NAMALWA (cell line): ENCODE results near the gene NFIX.

Source experiments
- DNase-seq: peaks from one replicate; pipeline ENCODE4 v3.0.0-alpha.2; 2015; ENCODE audit warnings: low spot score

The NFIX gene

DNA sequence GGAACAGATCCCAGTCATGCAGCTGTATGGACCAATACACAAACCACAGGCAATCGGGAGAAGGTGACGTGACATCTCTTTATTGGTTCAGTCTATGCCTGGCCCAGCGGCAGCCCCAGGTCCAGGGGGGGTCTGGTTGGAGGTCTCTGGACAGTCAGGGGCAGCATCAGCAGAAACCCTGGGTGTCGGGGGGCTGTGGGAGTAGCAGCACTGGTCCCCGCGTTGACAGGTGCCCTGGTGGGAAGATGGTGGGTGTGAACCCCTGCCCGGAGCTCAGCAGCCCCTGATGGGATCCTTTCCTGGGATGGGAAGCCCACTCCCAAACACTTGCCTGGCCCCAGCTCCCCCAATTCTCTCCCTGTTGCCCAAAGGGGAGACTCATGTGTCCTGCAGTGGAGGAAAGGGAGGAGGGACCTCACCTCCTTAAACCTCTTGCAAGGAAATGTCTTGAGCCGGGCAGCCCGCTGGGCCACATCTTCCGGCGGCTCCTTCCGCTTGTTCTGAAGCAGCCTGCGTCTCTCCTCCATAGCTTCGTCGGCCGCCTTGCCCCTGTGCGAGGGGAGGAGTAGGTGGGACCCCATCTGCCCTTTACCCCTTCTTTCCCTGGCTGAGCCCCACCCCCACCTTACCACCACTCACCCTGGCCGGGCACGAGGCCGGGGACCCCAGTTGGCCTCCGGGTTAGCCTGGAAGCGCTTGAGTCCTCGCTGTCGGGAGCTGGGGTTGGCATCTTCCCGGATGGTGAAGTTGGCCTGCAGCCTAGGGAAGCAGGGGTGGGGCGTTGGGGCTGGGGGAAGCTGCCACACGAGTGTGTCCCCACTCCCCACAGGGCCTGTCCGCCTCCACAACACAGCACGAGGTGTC, 109.8 kb downstream of the NFIX start:
- DNase-seq = peak; percentile 49

GRCh38 chr19:13109361-13110098, 114.3 kb downstream of the NFIX start:
- no peak for DNase-seq

GRCh38 chr19:13110099-13110610, 114.9 kb downstream of the NFIX start:
- no peak for DNase-seq

- no peak for DNase-seq
Measured at GRCh38 chr19:13112555-13112954, 117.3 kb downstream of the NFIX start.

- DNase-seq = no peak
Measured at GRCh38 chr19:13115936-13116281, 120.6 kb downstream of the NFIX start.

DNA sequence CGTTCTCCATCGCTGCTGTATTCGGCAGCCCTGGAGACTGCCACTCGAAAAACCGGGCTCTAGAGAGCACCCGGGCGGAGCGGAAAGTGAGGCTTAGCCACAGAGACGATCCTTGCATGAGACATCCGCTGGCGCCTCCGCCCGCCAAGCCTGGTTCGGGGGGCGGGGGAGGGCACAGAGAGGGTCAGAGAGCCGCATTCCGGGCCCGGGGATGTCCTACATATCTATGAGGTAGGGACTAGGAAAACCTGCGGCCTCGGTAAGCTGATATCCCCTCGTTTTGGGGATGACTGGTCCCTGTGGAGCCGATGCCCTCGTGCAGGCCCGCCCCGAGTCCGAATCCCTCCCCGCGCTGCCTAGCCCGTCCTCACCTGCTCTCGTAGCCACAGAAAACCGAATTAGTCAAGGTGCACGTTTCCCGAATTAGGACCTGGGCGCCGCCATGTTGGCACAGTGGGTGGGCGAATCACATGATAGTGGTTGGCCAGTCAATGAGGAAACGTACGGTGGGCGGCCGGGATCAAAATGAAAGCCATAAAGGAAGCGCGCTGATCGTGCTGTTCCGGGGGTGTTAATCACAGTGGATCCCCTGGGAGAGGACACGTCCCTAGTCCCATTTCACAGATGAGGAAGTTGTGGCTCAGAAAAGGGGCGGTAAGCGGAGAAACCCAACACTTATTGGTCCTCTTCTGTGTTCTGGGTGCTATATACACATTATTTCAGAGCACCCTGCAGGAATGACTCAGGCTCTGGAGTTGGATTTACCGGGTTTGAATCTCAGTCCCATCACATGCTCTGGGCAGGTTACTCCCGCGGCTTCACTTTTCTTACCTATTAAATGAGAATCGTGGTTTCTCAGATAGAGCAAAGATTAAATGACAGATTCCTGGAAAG, 121.3 kb downstream of the NFIX start, which contains the start of gene TRMT1:
Gene TRMT1 (minus strand): TSS at position 459 of the 894 bp plus-strand sequence. CDS start 341 bp downstream, at position 118.
- DNase-seq = peak; percentile 95

DNA sequence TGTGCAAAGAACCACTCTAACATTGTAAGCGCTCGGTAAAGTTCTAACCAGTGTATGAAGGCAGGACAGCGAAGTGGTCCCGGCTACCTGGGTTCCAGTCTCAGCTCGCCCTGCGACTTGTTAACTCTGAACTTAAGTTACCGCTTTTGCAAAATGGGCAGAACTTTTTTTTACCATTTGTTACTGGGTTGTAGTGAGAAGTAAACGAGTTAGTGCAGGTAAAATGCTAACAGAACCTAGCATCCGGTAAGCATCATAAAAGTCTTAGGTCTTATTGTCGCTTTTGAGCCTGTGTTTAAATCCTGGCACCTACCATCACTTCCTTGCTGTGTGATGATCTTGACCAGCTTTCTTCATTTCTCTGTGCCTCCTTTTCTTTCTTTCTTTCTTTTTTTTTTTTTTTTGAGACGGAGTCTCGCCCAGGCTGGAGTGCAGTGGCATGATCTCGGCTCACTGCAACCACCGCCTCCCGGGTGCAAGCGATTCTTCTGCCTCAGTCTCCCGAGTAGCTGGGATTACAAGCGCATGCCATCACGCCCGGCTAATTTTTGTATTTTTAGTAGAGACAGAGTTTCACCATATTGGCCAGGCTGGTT, 122.0 kb downstream of the NFIX start:
- DNase-seq = no peak

DNA sequence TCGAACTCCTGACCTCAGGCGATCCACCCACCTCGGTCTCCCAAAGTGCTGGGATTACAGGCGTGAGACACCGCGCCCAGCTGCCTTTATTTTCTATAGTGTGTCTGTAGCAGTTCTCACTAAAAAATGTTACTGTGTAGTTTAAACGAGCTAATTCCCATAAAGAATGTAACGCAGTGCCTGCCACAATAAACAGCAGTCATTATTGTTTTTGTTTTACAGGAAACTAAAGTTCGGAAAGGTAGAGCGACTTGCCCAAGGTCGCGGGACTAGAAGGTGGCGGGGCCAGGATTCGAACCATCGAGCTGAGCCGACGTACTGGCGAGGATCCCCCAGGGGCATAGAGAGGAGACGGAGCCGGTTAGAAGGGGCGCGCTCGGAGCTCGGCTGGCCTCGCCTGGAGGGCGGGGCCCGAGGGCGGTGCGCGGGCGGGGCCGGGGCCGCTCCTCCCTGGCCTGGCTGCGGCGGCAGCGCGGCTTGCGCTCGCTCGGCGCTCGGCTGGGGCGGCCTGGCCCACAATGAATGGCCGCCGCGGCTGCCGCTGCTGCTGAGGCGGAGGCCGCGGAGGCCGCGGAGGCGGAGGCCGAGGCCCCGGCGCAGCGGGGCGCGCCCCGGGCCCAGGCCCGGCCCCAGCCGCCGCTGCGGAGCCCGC, 122.6 kb downstream of the NFIX start, which contains the start of gene NACC1:
Gene NACC1 (plus strand): TSS at position 493 of the 652 bp plus-strand sequence. CDS start 16,944 bp downstream, outside the sequence.
- peak; percentile 92 for DNase-seq

- peak; percentile 40 for DNase-seq
Measured at GRCh38 chr19:13118424-13119193, 123.3 kb downstream of the NFIX start.

DNA sequence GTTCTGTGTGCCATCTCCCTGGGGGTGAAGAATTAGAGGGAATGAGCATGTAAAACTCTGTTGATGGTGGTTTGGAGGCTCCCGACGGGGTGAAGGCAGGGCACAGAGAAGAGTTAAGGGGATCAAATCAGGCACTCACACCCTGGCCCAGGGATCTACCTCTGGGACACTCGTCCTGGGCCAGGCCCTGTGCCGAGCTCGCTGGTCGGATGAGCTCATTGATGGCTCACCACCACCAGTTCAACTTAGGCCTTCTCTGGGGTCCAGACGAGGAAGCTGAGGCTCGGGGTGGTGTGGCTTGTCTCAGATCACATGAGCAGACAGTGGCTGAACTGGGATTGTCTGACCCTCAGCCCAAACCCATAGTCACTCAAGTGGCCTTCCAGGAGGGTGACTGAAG, 124.4 kb downstream of the NFIX start:
- no peak for DNase-seq

DNA sequence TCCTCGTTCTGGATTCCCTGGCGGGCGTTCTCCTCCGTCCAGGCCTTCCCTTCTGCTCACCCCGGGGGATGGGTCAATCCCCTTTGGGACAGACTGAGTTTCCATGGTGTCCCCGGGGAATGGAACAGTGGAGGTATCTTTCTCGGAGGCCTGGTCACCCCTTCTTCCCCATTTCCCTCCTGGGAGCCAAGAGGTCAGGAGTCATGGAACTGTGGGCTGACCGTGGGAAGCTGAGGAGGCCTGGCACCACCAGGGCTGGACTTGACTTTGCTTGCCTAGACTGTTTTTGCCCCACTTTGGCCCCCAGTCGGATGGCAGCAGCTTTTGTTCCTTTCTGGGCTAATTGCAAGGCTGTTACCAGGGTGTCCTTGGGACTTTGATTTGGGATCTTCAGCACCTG, 124.8 kb downstream of the NFIX start:
- DNase-seq = no peak

GRCh38 chr19:13120817-13121216, 125.5 kb downstream of the NFIX start:
- DNase-seq = no peak

DNA sequence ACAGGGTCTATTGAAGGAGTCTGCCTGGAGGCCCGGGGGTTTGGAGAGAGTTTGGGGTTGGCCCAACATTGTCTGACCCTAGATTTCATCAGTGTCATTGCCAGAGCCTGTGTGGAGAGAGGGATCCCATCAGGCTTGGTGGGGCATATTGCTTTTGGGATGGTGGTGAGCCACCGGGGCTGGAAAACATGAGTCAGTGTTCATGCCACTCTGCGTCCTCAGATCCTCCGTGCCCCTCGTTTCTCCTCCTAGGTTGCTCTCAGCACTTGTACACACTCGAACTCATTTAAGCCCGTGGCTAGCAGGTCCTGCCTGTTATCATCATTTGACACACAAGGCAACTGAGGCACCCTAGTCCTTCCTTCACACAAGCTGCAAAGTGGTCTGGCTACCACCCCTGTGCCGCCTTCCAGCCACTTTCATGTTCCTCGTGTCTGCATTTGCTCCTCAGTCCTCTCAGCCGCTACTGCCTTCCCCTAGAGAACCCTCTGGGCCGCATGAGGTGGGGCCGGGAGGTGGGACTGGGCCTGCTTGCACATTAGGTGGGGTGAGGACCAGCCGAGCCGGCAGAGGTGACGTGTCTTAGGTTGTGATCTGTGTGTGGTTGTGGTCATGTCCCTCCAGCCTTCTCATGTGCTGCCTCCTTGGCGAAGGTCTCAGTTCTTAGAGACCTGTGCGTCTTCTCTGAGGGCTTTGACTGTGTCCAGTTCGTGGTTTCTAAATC, 126.4 kb downstream of the NFIX start:
- no peak for DNase-seq

GRCh38 chr19:13122275-13122878, 127.1 kb downstream of the NFIX start:
- DNase-seq = no peak

GRCh38 chr19:13122980-13123957, 128.0 kb downstream of the NFIX start:
- DNase-seq = no peak

- DNase-seq = no peak
Measured at GRCh38 chr19:13127051-13127450, 131.8 kb downstream of the NFIX start.

DNA sequence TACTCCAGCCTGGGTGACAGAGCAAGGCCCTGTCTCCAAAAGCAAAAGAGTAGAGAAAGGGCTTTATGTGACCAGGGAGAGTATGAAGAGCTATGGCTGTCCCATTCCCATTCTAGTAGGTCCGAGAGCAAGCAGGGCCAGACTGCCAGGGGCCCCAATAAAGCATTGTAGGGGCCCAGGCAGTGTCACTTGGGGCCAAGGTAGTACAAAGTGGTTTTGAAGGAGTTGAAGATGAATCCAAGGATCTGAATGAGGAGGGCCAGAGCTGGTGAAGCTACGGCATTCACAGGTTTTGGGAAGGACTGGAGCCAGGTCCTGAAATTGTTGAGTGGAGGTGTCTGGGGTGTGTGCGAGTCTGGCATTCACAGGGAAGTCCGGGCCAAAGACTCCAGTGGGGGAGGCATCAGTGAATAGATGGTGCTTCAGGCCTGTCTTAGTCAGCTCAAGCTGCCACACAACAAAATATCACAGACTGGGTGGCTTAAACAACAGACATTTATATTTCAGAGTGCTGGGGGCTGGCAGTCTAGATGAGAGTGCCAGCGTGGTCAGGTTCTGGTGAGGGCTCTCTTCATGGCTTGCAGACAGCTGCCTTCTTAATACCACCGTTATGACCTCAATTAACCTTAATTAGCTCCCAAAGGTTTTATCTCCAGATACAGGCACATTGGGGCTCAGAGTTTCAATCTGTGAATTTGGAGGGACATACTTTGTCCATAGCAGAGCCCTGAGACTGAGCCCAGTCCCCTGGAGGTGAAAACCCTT, 132.7 kb downstream of the NFIX start:
- DNase-seq = no peak
